Measurements from ENCODE around the gene NBPF26. TPM values are rescaled to one million over a fixed set of nuclear protein-coding genes. Genes with fewer than 3 reads are reported as not detected.

NBPF26 gene
- total and polyA plus RNA-seq, 9 of the 15 experiments (the other 6 are each of a cell fraction or from before 2014, with no cell fraction given): 0.13 to 6.6 (median 5.2) TPM

- TF ChIP-seq, protein P1, sequence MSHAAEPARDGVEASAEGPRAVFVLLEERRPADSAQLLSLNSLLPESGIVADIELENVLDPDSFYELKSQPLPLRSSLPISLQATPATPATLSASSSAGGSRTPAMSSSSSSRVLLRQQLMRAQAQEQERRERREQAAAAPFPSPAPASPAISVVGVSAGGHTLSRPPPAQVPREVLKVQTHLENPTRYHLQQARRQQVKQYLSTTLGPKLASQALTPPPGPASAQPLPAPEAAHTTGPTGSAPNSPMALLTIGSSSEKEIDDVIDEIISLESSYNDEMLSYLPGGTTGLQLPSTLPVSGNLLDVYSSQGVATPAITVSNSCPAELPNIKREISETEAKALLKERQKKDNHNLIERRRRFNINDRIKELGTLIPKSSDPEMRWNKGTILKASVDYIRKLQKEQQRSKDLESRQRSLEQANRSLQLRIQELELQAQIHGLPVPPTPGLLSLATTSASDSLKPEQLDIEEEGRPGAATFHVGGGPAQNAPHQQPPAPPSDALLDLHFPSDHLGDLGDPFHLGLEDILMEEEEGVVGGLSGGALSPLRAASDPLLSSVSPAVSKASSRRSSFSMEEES (CRISPR knock-in tag; IDR thresholded peaks at IDR 0.05): peak; percentile 89
- TF ChIP-seq ZFP1 (CRISPR knock-in tag; IDR thresholded peaks at IDR 0.05) (peak; percentile 97), CREB5 (CRISPR knock-in tag; IDR thresholded peaks at IDR 0.05) (peak; percentile 99), GATA2 (CRISPR knock-in tag; IDR thresholded peaks at IDR 0.05) (0 out of 2 replicates have a peak, but pooled peaks have one; percentile 12), ZNF583 (CRISPR knock-in tag; IDR thresholded peaks at IDR 0.05) (peak; percentile 91), HBP1 (CRISPR knock-in tag; IDR thresholded peaks at IDR 0.05) (peak; percentile 100), SNIP1 (IDR thresholded peaks at IDR 0.05; ENCODE audit: low read depth) (peak; percentile 38; the same call in 1 of the 2 replicates), NEUROD1 (IDR thresholded peaks at IDR 0.05; ENCODE audit: borderline replicate concordance, low read depth, low read length, partially characterized antibody) (peak; percentile 81), NRF1 (conservative IDR thresholded peaks at IDR 0.05 in 1 of 2, IDR thresholded peaks at IDR 0.05 in 1 of 2) (peak; percentile 63 to 68), ARID4B (CRISPR knock-in tag; IDR thresholded peaks at IDR 0.05) (peak; percentile 76; the same call in 1 of the 2 replicates), ZNF24 (IDR thresholded peaks at IDR 0.05) (peak; percentile 76; the same call in 1 of the 2 replicates)
- TF ChIP-seq, protein P2, sequence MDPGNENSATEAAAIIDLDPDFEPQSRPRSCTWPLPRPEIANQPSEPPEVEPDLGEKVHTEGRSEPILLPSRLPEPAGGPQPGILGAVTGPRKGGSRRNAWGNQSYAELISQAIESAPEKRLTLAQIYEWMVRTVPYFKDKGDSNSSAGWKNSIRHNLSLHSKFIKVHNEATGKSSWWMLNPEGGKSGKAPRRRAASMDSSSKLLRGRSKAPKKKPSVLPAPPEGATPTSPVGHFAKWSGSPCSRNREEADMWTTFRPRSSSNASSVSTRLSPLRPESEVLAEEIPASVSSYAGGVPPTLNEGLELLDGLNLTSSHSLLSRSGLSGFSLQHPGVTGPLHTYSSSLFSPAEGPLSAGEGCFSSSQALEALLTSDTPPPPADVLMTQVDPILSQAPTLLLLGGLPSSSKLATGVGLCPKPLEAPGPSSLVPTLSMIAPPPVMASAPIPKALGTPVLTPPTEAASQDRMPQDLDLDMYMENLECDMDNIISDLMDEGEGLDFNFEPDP (CRISPR knock-in tag; IDR thresholded peaks at IDR 0.05): peak; percentile 100
- TF ChIP-seq, protein P3, sequence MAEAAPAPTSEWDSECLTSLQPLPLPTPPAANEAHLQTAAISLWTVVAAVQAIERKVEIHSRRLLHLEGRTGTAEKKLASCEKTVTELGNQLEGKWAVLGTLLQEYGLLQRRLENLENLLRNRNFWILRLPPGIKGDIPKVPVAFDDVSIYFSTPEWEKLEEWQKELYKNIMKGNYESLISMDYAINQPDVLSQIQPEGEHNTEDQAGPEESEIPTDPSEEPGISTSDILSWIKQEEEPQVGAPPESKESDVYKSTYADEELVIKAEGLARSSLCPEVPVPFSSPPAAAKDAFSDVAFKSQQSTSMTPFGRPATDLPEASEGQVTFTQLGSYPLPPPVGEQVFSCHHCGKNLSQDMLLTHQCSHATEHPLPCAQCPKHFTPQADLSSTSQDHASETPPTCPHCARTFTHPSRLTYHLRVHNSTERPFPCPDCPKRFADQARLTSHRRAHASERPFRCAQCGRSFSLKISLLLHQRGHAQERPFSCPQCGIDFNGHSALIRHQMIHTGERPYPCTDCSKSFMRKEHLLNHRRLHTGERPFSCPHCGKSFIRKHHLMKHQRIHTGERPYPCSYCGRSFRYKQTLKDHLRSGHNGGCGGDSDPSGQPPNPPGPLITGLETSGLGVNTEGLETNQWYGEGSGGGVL (CRISPR knock-in tag; IDR thresholded peaks at IDR 0.05): 0 out of 2 replicates have a peak, but pooled peaks have one; percentile 53
Observed at GRCh38 chr1:120850537-120851421, 127.0 kb downstream of the NBPF26 start (continued).
